ENCODE data around the gene GABRR2. TPM values are rescaled to one million over a fixed set of nuclear protein-coding genes. Genes with fewer than 3 reads are reported as not detected.

GABRR2 gene
- total and polyA plus RNA-seq, 2 donors from 2014 or later: 0.38 TPM; not detected in 1

- no peak for TF ChIP-seq CTCF (IDR thresholded peaks at IDR 0.05; ENCODE audit: borderline replicate concordance, extremely low read depth, insufficient read depth)
- no peak for FAIRE-seq
- Histone ChIP-seq H3K27ac (ENCODE audit: low read depth in 2 of 2, low read length in 2 of 2) (no peak overlapping the region), H3K27me3 (ENCODE audit: control insufficient read depth, insufficient read depth, low read length) (no peaks in the 10 kb centered on the region), H3K36me3 (ENCODE audit: control insufficient read depth in 2 of 3, insufficient read depth in 3 of 3, low read length in 3 of 3) (no peaks in the 10 kb centered on the region), H3K9ac (ENCODE audit: low read length in 3 of 3) (no peak overlapping the region), H3K4me3 (ENCODE audit: low read length in 3 of 3) (no peak overlapping the region), H3K9me3 (ENCODE audit: control insufficient read depth in 2 of 3, insufficient read depth in 1 of 3, low read length in 3 of 3) (no peaks in the 10 kb centered on the region), H3K4me1 (ENCODE audit: control insufficient read depth in 2 of 3, insufficient read depth in 2 of 3, low read depth in 1 of 3, low read length in 3 of 3) (no peaks in the 10 kb centered on the region)
- intact Hi-C loops (cut with DNase I): loop anchor here (10.0 kb wide), 1 partner anchor 226 kb away; no protein-coding TSS in a partner anchor
- no peak for DNase-seq
These were observed 45.4 kb upstream of the GABRR2 start for GRCh38 chr6:89360415-89360999.

GRCh38 chr6:89359561-89359960, 44.5 kb upstream of the GABRR2 start:
- no peak for TF ChIP-seq CTCF (IDR thresholded peaks at IDR 0.05; ENCODE audit: borderline replicate concordance, extremely low read depth, insufficient read depth)
- FAIRE-seq: no peak
- Histone ChIP-seq H3K9me3 (ENCODE audit: control insufficient read depth in 2 of 3, insufficient read depth in 1 of 3, low read length in 3 of 3) (no peaks in the 10 kb centered on the region), H3K27me3 (ENCODE audit: control insufficient read depth, insufficient read depth, low read length) (no peaks in the 10 kb centered on the region), H3K27ac (ENCODE audit: low read depth in 2 of 2, low read length in 2 of 2) (no peak overlapping the region), H3K4me3 (ENCODE audit: low read length in 3 of 3) (no peak overlapping the region), H3K36me3 (ENCODE audit: control insufficient read depth in 2 of 3, insufficient read depth in 3 of 3, low read length in 3 of 3) (no peaks in the 10 kb centered on the region), H3K4me1 (ENCODE audit: control insufficient read depth in 2 of 3, insufficient read depth in 2 of 3, low read depth in 1 of 3, low read length in 3 of 3) (no peaks in the 10 kb centered on the region), H3K9ac (ENCODE audit: low read length in 3 of 3) (no peak overlapping the region)
- intact Hi-C loops (cut with DNase I): no loop called here
- DNase-seq: no peak

GRCh38 chr6:89357390-89357789, 42.3 kb upstream of the GABRR2 start:
- no peak for DNase-seq
- intact Hi-C loops (cut with DNase I): no loop called here
- TF ChIP-seq CTCF (IDR thresholded peaks at IDR 0.05; ENCODE audit: borderline replicate concordance, extremely low read depth, insufficient read depth): no peak
- Histone ChIP-seq H3K9ac (ENCODE audit: low read length in 3 of 3) (no peak overlapping the region), H3K4me3 (ENCODE audit: low read length in 3 of 3) (peak overlapping the region; percentile 22 to 42 (median 37)), H3K36me3 (ENCODE audit: control insufficient read depth in 2 of 3, insufficient read depth in 3 of 3, low read length in 3 of 3) (no peaks in the 10 kb centered on the region), H3K27me3 (ENCODE audit: control insufficient read depth, insufficient read depth, low read length) (no peaks in the 10 kb centered on the region), H3K4me1 (ENCODE audit: control insufficient read depth in 2 of 3, insufficient read depth in 2 of 3, low read depth in 1 of 3, low read length in 3 of 3) (no peaks in the 10 kb centered on the region), H3K9me3 (ENCODE audit: control insufficient read depth in 2 of 3, insufficient read depth in 1 of 3, low read length in 3 of 3) (no peaks in the 10 kb centered on the region), H3K27ac (ENCODE audit: low read depth in 2 of 2, low read length in 2 of 2) (no peak overlapping the region)
- FAIRE-seq: no peak
